ENCODE measurements around the gene TPK1.

- TF ChIP-seq CTCF (IDR thresholded peaks at IDR 0.05; ENCODE audit: low read length) (no peak), EZH2 (IDR thresholded peaks at IDR 0.05; ENCODE audit: borderline replicate concordance, low read length) (no peak)
Observed at GRCh38 chr7:144403649-144404061, 432.2 kb downstream of the TPK1 start, which contains the start of gene NOBOX.

Measured in OCI-LY1 (cell line).